AG08395 (cell line): Measurements from ENCODE around the gene MARCO.
"Not testable (repeated sequence)": the region's sequence is repeated elsewhere in the genome, so short reads cannot be mapped to it uniquely, and the experiment has no call there.

Experiments
- DNase-seq: peaks from one replicate; pipeline ENCODE4 v3.0.0; 2012; ENCODE audit warnings: mixed read lengths, low spot score

MARCO gene

DNA sequence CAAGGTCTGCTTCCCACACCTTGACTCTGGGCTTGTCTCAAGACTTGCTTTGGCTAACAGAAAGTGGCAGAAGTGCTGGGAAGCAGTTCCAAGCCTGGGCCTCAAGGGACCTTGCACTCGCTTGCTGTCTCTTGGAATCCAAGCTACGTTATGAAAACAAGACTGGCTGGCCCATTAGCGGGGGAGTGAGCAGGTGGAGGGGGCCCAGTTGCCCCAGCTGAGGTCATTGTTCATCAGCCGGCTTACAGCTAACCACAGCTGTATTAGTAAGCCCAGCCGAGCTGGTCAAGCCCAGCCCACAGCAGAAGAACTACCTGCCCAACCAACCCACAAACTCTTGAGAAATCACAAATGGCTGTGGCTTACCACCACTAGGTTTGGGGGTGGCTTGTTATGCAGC lies 63.1 kb downstream of the MARCO start:
- DNase-seq, result no peak

DNA sequence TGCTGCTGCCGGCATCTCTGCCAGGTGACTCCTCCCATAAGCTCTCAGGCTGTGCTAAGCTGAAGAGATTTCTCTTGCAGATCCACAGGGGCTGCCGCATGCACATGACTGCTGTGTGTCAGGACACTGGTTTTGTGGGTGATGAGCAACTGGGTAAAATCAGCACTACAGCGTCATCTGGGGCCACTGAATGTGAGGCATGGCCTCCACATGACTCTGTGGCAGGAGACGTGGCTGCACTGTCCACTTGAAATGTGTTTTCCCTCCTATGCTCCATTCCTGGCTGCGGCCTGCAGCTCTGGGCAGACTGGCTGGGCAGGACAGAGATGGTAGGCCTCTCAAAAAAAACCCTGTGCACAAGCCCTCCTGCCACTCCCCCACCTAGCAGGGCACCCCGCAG lies 63.6 kb downstream of the MARCO start:
- no peak for DNase-seq

DNA sequence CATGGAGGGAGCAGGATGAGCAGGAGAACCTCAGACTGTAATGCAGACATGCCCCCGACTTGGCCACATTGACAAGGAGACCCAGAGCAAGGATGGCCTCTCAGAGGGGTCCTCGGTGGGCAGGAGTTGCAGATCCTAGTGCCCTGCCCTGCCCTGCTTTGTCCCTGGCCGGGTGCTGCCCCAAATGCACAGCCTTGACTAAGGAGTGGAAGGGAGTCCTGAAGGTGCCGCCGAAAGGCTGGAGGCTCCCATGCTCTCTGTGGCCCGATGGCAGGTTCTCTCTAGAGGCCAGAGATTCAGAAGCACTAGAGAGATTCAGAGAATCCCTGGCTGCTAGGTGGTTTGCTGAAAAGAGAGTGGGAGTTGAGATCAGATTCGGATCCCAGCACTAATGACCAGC lies 64.4 kb downstream of the MARCO start:
- DNase-seq, result no peak

DNA sequence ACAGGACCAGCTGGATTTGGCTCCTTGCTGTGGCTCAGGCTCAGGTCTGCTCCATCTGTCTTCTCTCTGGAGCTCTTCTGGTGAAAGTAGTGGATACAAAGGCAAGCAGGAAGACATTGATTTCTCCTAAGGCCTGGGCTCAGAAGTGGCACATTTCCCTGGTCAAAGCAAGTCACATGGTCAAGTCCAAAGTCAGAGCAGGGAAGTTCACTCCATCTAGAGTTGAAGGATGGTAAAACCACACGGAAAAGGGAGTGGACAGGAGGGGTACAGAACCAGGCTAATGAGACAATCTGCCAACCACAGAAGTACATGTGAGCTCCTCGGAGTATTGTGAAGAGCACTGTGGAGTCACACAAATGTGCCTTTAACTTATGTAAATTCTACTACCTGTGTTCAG lies 66.1 kb downstream of the MARCO start:
- no peak for DNase-seq

DNA sequence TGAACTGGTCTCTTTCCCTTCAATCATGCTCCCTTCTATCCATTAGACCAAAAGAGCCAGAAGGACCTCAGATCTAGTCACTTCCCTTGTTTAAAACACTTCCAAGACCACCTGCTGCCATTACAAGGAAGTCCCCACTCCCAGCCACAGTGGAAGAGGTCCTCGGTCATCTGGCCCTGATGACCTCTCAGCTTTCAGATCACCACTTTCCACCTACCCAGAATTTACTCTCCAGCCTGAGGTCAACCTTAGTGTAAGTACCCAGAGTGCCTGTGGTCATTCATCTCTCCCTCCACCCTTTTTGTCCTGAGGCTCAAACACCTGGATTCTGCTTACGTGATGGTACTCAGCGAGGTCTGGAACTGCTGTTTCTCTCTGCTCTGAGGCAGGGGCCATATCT lies 67.1 kb downstream of the MARCO start:
- DNase-seq, result no peak

DNA sequence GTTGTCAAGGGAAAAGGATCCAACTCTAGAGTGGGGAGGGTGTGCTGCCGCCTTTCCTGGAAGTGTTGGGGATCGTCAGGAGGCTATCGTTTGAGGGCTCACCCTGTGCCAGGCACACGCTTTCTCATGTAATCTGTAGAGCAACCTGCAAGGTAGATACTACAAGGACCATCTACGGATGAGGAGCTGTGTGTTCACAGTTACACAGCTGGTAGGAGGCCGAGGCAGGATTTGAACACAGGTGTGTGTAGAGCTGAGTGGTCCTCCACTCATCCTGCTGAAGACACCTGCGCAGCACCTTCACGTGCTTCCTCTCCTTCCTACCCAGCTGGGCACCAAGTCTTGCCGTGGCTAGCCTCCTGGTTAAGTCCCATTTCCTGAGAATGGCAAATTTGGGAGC lies 68.3 kb downstream of the MARCO start:
- no peak for DNase-seq

DNA sequence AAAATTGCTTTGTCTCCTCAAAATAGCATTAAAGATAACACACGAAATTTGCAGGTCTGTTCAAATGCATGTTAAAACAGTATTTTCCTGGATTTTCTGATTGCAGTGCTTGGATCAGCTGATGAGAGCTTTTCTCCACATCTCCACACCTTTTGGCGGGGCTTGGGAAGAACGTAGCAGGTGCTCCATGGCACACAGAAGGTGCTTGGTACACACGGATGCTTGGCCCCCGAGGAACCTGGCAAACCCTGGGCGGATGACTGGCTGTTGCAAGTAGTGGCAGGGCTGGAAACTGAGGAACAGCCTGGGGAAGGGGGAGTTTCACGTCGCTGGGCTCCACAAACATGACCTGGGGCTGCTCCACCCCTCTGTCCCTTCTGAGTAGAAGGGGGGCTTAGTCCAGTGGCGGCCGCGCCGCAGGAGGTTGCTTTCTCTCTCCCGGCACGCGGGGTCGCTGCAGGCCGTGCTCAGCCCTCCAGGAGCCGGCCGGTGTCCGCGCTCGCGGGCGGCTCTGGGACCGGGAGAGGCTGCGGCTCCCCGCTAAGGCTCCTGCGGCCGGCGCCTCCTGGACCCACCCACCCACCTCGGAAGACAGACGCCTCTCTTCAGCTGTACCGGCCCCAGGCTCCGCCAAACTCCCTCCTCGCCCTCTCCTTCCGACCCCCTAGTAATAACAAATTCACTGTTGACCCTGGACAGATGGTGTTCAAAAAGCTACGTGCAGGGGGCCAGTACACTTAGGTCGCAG lies 69.3 kb downstream of the MARCO start:
- DNase-seq, result peak; percentile 63

DNA sequence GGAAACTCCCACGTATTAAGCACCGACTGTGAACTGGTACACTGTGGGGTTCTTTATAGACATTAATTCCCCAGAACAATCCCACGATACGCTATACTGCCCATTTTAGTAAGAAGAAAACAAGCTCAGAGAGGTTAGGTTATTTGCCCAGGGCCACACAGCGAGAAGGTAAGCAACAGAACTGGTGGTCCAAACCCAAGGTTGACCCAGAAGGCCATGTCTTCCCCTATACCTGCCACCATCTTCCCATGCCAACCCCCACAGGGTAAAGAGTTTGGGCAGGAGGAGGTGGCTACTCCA lies 69.9 kb downstream of the MARCO start:
- no peak for DNase-seq

DNA sequence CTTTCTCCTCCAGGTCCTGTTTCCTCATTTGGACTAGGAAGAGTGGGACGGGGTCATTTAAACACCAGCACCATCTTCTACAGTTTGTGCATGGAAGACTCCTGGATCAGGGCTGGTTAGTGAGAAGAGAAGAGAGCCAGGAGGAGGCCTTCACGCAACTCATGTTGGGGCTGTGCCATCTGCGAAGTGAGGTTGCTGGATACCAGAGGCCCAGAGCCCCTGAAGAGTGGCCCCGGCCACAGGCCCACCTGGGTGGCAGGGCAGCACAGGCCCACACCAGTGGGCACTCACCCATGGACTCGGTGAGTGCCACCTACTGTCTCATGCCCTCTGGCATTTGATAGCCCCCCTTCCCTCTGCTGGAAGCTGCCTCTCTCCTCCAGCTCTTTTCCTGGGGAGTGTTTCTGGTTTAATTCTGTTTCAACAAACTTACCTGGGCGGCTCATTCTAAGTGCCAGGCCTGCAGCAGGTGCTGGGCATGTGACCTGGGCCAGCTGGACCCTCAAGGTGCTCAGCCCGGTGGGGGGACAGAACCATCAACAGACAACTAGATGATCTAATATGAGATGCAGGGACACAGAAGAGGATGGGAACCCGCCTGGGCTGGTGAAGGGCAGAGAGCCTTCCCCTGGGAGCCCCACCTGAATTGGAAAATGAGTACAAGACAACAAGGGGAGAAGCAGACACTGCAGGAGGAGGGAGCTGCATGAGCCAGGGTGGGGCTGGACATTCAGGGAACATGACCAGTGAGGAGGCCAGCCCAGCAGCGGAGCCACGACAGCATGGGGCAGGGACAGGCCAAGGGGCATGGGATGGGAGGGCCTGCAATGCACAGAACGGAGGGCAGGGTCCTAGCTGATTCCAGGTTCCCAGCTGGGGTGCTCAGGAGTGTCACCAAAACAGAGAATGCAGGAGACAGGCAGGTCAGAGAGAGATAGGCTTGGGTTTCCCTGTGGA lies 70.6 kb downstream of the MARCO start:
- DNase-seq, result no peak

DNA sequence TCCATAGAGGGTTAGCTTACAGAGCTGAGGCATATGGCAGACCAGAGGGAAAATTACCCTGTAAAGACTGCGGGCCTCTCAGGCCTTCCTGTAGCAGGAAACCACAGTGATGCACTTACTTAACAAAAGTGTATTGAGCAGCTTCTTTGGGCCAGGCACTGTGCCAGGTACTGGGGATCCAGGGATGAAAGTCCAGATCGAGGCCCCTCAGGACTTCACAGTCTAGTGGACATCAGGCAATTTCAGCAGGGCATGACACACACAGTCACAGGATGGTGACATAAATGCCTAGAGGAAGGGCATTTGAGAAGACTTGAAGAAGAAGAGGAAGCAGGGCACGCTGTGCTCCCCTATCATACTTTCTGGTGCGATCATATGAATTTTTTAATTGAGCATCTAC lies 71.7 kb downstream of the MARCO start:
- DNase-seq, result no peak

DNA sequence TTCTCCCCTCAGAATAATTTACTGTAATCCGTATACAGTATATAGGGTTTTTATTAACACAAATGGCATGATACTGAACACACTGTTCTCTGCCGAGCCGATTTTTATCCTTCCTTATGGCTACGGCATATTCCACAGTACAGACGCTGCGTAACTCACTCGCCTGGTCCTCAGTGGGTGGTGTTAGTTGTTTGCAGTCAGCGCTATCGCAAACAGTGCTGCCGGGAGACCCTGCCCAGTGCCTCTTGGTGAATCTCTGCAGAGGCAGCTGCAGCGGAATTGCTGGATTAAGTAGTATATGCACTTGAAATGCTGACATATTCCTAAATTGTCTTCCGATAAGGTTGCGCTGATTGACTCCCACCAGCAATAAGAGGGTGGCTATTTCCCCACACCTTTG lies 73.9 kb downstream of the MARCO start:
- no peak for DNase-seq

DNA sequence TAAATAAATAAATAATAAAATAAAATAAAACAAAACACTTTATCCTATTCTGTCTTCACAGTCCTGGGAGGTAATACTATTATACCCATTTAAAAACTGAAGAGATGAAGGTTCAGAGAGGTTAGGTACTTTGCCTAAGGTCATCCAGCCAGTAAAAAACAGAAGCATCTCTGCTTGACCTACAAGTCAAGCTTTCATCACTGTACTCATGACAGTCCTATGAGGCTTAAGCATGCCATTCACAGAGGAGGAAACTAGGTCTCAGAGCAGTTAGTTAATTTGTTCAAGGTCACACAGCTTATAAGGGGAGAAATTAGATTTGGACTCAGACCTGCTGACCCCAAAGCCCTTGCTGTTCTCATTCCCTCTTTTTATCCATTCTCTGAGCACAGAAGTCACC lies 77.5 kb downstream of the MARCO start:
- DNase-seq, result no peak

DNA sequence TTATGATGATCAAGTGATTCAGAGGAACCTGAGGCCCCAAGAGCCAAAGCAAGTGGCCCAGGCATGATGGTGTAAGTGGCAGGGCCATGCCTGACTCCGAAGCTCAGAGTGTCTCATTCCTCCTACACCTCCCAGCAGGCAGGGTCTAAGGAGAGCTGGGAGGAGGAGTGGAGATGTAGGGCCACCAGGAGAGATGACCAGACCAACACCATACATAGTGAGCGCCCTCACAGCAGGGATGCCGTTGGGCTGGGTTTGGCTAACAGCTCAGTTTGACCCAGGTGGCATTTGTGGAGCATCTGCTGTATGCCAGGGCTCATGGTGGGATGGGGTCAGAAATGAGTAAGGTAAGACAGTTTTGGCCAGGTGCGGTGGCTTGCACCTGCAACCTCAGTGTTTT lies 80.7 kb downstream of the MARCO start:
- DNase-seq, result no peak

DNA sequence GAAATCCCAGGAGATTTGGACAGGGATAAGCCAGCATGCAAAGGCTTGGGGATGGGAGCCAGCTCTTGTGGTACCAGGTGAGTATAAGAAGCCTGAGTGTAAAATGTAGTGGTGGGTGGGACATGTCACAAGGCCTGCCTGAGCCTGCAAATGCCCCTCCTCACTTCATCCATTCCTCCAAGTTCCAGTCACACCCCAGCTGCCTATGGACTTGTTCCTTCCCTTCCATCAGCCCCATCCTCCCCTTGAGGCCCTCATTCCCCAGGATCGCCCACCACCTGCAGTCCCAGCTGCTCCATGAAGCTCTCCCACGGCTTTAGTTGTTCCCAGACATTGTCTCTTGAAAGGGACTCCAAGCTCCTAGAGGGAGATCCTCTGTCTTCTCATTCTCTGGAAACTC lies 81.5 kb downstream of the MARCO start:
- DNase-seq, result no peak

DNA sequence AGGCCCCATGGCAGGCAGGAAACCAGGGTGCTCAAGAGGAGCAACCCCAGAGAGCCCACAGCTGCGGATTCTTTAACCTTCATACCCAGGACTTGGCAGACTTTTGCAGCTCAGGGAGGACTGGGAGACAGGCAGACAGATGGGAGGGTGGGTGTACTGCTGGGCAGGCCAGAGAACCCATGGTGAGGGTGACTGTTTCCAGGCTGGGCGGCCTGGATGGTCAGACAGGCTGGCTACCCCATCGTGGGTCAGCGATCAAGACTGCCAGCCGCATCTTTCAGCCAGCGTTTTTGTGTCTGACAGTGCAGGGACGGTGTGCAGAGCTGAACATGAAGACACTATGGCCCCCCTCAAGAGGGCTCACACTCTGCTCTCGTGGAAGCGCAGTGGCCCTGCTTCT lies 82.2 kb downstream of the MARCO start:
- DNase-seq, result no peak

DNA sequence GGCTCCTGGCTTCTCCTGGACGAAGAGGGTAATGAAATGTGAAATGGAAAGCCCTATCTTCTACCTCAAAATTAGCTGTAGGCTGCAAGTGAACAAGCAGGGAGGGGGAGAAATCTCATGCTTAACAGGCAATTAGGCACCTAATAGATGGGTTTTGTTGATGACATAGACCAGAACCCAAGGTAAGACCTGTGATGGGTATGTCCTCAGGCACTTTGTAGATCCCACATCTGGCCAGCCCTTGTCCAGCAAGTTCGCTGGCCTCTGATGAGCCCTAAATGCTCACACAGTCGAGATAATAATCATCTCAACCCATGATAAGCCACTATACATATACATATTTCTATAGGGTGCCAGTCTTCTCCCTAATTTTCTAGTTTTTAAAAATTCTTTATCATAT lies 82.6 kb downstream of the MARCO start:
- DNase-seq, result no peak

DNA sequence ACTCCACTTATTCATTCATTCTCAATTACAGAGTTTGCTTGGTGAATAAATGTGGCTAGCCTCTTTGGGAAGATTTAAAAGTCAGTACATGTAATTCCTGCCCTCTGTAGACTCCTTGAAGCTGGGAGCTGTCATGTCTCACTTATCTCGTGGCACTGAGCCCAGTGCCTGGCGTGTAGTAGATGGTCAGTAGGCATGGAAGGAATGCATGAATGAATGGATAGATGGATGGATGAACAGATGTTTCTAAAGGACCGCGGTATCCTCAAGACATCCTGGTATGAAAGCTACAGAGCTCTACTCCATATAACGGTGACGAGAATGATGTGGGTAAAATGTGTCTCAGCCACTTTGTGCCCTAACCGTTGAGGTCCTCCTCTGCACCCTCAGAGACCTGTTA lies 83.0 kb downstream of the MARCO start:
- no peak for DNase-seq

DNA sequence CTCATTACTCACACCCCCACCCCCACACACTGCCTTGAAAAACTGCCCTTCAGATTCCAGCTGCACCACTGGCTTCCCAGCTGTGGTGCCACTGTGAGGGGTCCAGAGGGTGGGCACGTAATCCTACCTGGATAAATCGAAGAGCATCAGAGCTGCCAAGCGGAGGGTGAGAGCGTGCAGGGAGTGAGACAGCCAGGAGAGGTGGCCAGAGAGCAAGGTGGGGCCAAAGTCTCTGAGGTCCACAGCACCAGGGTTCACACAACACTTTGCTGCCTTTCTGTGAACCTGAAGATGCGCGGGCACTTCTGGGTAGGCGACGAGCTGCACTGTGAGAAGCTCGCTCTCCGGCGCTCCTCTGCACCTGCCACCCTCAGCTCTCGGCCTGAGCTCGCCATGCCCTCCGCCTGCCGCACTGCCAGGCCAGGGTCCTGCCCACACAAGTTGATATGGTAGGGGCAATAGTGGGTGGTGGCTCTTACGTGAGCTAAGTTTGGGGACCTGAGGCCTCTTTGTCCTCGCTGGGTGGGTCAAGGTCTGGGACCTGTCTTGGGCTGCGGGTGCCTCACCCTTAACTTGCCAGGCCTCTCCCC lies 83.9 kb downstream of the MARCO start:
- no peak for DNase-seq

DNA sequence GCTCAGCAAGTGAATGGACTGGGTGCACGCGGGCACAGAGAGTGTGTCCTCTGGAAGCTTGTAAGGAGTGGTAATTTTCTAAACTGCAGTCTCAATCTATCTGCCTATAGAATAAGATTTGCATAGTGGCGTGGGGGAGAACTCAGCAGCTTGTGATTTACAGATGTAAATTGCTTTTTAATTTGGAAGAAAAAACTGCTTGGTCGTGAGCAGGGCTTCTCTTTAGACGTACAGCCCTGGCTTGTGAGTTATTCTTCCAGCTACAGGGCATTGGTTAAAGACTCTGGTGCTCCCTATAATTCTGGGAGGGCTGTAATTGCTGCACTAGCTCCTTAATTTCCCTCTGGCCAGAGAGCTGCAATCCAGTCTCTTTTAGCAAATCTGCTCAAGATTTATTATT lies 84.9 kb downstream of the MARCO start:
- DNase-seq, result no peak

DNA sequence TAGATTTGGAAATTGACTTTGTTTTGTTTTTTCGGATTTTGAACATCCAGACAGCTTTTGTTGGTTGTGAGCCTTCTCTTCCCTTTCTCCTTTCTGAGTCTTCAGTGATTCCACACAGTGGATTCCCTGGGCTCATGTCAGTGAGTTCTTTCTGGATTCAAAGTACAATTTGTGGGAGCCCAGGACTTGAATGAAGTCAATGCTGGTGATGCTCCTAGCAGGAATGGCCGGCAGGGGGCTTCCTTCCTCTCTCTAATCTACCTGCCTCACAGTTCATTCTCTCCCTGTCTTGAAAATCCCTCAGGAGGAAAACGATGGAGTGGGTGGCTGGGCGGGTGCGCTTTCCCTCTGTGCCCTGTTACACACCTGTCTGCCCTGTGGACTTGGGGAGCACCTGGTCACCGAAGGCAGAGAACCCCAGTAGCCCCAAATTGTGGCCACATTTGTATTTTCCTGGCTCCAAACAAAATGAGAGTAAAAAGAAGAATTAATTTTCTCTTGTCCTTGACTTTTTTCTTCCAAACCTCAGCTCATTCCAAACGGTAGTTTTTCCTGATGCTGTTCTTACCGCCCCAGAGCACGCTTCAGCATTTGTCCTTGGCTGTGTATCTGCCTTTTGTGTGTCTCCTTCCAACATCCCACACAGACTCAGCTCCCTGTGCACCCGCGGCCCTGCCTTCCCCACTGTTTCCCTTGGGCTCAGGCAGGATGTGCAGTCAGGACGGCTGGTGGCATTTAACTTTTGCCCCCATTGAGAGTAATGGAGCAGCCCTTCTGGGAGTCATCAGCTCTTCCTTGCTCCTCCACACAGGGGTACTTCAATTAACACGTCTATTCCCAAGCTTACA lies 86.6 kb downstream of the MARCO start:
- DNase-seq, result peak; percentile 33

DNA sequence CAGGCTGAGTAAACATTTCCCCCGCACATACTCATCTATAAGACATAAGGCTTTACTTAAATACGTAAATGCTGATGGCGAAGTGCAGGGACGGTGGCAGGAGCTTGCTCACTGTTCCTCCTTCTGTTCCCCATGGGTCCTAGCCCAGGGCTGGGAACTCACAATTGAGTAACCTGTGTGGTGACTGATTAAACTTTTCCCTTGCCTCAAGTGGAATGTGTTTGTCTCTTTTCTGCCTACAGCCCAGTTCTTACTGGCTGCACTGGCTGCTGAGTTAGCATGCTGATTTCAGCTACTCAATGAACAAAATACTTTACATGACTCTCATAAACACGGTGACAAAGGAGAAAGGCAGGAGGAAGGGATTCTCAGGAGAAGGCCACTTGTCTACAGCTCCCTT lies 87.3 kb downstream of the MARCO start:
- DNase-seq, result no peak

DNA sequence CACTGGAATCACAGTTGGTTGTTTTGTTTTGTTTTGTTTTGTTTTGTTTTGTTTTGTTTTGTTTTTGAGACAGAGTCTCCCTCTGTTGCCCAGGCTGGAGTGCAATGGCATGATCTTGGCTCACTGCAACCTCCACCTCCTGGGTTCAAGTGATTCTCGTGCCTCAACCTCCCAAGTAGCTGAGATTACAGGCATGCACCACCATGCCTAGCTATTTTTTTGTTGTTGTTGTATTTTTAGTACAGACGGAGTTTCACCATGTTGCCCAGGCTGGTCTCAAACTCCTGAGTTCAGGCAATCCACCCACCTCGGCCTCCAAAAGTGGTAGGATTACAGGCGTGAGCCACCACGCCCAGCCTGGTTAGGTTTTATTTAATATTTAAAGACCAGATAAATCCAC lies 95.9 kb downstream of the MARCO start:
- not testable (repeated sequence) for DNase-seq
